A172 (cell line): Measurements from ENCODE around the gene ST6GALNAC2. TPM values are rescaled to one million over a fixed set of nuclear protein-coding genes. Genes with fewer than 3 reads are reported as not detected.
A peak's percentile ranks its signal among the peaks of the same experiment; 100 is the strongest.
"Not testable (repeated sequence)": the region's sequence is repeated elsewhere in the genome, so short reads cannot be mapped to it uniquely, and the experiment has no call there.

Experiments
- DNase-seq: peaks from one replicate; pipeline ENCODE4 v3.0.0-alpha.2; 2015; ENCODE audit warnings: low spot score
- total RNA-seq: library from RNA; depleted of rRNA; stranded (reverse); fragments of >200 nt; shearing (Covaris generic); gene quantifications from 2 replicates; pipeline ENCODE4 v1.2.3, GENCODE V29; 2014

The ST6GALNAC2 gene
- total RNA-seq, 1 experiment from 2014 or later = 5.1 TPM

GRCh38 chr17:76540381-76541300 lies 45.0 kb downstream of the ST6GALNAC2 start:
- DNase-seq = peak; percentile 96

- DNase-seq = no peak
These were observed 45.9 kb downstream of the ST6GALNAC2 start, which contains the start of gene PRCD for GRCh38 chr17:76539631-76540271. PRCD (plus strand) TSS chr17:76540044; CDS start chr17:76540142, 98 bp downstream.

GRCh38 chr17:76538941-76539570 lies 46.6 kb downstream of the ST6GALNAC2 start:
- DNase-seq = no peak

- DNase-seq = no peak
These were observed 47.3 kb downstream of the ST6GALNAC2 start for GRCh38 chr17:76538281-76538931.

GRCh38 chr17:76537578-76538280 lies 47.9 kb downstream of the ST6GALNAC2 start, which contains the start of gene CYGB:
CYGB (minus strand) TSS chr17:76537709; CDS start chr17:76537542, 167 bp downstream.
- DNase-seq = no peak

- DNase-seq = no peak
These were observed 48.4 kb downstream of the ST6GALNAC2 start for GRCh38 chr17:76537288-76537577.

- no peak for DNase-seq
These were observed 49.0 kb downstream of the ST6GALNAC2 start for GRCh38 chr17:76536511-76537287.

- DNase-seq = no peak
These were observed 49.7 kb downstream of the ST6GALNAC2 start for GRCh38 chr17:76535788-76536510.

GRCh38 chr17:76534831-76535732 lies 50.6 kb downstream of the ST6GALNAC2 start:
- DNase-seq = no peak

GRCh38 chr17:76533640-76534359 lies 51.9 kb downstream of the ST6GALNAC2 start:
- not testable (repeated sequence) for DNase-seq

GRCh38 chr17:76532072-76532651 lies 53.5 kb downstream of the ST6GALNAC2 start:
- DNase-seq = peak; percentile 14

- DNase-seq = no peak
These were observed 54.1 kb downstream of the ST6GALNAC2 start for GRCh38 chr17:76531486-76532038.

- no peak for DNase-seq
These were observed 54.7 kb downstream of the ST6GALNAC2 start for GRCh38 chr17:76530811-76531485.

- no peak for DNase-seq
These were observed 55.5 kb downstream of the ST6GALNAC2 start for GRCh38 chr17:76530095-76530723.

- peak; percentile 53 for DNase-seq
These were observed 56.2 kb downstream of the ST6GALNAC2 start for GRCh38 chr17:76529224-76530094.
